KOPT-K1 (cell line): ENCODE results near the gene TMEM121B.

Experiments
- H3K27ac ChIP-seq: fragments of 200-600 bp; sonication (generic); 2 replicates; pipeline ENCODE4 v1.5.1; 2016; ENCODE audit warnings: antibody characterized with exemption, mild to moderate bottlenecking, low read depth, low read length; ENCODE audit not compliant: poor library complexity, severe bottlenecking
- H3K36me3 ChIP-seq: fragments of 200-600 bp; sonication (generic); 2 replicates; pipeline ENCODE4 v1.5.1; 2017; ENCODE audit warnings: antibody characterized with exemption, mild to moderate bottlenecking, low read length, moderate library complexity; ENCODE audit not compliant: insufficient read depth
- H3K9me3 ChIP-seq: fragments of 200-600 bp; sonication (generic); 2 replicates; pipeline ENCODE4 v1.5.1; 2017; ENCODE audit warnings: antibody characterized with exemption, low read length, mild to moderate bottlenecking; ENCODE audit not compliant: insufficient read depth, poor library complexity, severe bottlenecking

Gene TMEM121B

GRCh38 chr22:17119481-17120202, 1.5 kb downstream of the TMEM121B start:
- H3K9me3 ChIP-seq = no peaks in the 10 kb centered on the region
- no peak overlapping the region for H3K27ac ChIP-seq
- no peaks in the 10 kb centered on the region for H3K36me3 ChIP-seq

- H3K36me3 ChIP-seq = no peaks in the 10 kb centered on the region
- H3K9me3 ChIP-seq = no peaks in the 10 kb centered on the region
- peak overlapping the region; percentile 68 for H3K27ac ChIP-seq
These were observed 2.8 kb downstream of the TMEM121B start for GRCh38 chr22:17118342-17118741.

- H3K27ac ChIP-seq = peak overlapping the region; percentile 68
- no peaks in the 10 kb centered on the region for H3K9me3 ChIP-seq
- H3K36me3 ChIP-seq = no peaks in the 10 kb centered on the region
These were observed 3.3 kb downstream of the TMEM121B start for GRCh38 chr22:17117890-17118289.

GRCh38 chr22:17117400-17117799, 3.8 kb downstream of the TMEM121B start:
- Histone ChIP-seq H3K36me3 (no peaks in the 10 kb centered on the region), H3K27ac (peak overlapping the region; percentile 68), H3K9me3 (no peaks in the 10 kb centered on the region)

GRCh38 chr22:17116572-17117330, 4.4 kb downstream of the TMEM121B start:
- no peaks in the 10 kb centered on the region for H3K36me3 ChIP-seq
- H3K27ac ChIP-seq = peak overlapping the region; percentile 68
- no peaks in the 10 kb centered on the region for H3K9me3 ChIP-seq

- Histone ChIP-seq H3K9me3 (no peaks in the 10 kb centered on the region), H3K36me3 (peaks cover 3% of the 10 kb centered on the region; the same call in 1 of the 2 replicates), H3K27ac (peak overlapping the region; percentile 68)
These were observed 5.1 kb downstream of the TMEM121B start for GRCh38 chr22:17115945-17116565.

- Histone ChIP-seq H3K27ac (peak overlapping the region; percentile 68), H3K36me3 (peaks cover 9% of the 10 kb centered on the region; the same call in 1 of the 2 replicates), H3K9me3 (no peaks in the 10 kb centered on the region)
These were observed 5.9 kb downstream of the TMEM121B start for GRCh38 chr22:17115236-17115635.

- Histone ChIP-seq H3K9me3 (no peaks in the 10 kb centered on the region), H3K27ac (peak overlapping the region; percentile 68), H3K36me3 (peaks cover 13% of the 10 kb centered on the region)
These were observed 6.3 kb downstream of the TMEM121B start for GRCh38 chr22:17114898-17115235.

GRCh38 chr22:17114173-17114897, 6.8 kb downstream of the TMEM121B start:
- H3K27ac ChIP-seq = no peak overlapping the region
- peaks cover 18% of the 10 kb centered on the region for H3K36me3 ChIP-seq
- no peaks in the 10 kb centered on the region for H3K9me3 ChIP-seq

- H3K27ac ChIP-seq = no peak overlapping the region
- H3K9me3 ChIP-seq = no peaks in the 10 kb centered on the region
- H3K36me3 ChIP-seq = peaks cover 25% of the 10 kb centered on the region
These were observed 7.6 kb downstream of the TMEM121B start for GRCh38 chr22:17113600-17113999.

- Histone ChIP-seq H3K36me3 (peaks cover 36% of the 10 kb centered on the region), H3K9me3 (no peaks in the 10 kb centered on the region), H3K27ac (no peak overlapping the region)
These were observed 8.6 kb downstream of the TMEM121B start for GRCh38 chr22:17112491-17113042.

GRCh38 chr22:17110791-17111550, 10.2 kb downstream of the TMEM121B start:
- peaks cover 52% of the 10 kb centered on the region for H3K36me3 ChIP-seq
- H3K9me3 ChIP-seq = no peaks in the 10 kb centered on the region
- no peak overlapping the region for H3K27ac ChIP-seq

GRCh38 chr22:17109976-17110375, 11.2 kb downstream of the TMEM121B start:
- Histone ChIP-seq H3K27ac (no peak overlapping the region), H3K36me3 (peaks cover 62% of the 10 kb centered on the region), H3K9me3 (no peaks in the 10 kb centered on the region)
